CD14-positive monocyte (primary cell): ENCODE measurements around the gene DPY19L3. TPM values are rescaled to one million over a fixed set of nuclear protein-coding genes. Genes with fewer than 3 reads are reported as not detected.

ENCODE experiments used
- DNase-seq, 3 donors: peaks; one replicate each; pipeline ENCODE4 v3.0.0-alpha.2; 2011 to 2022
- H2AFZ ChIP-seq: 2 replicates; pipeline ENCODE4 v1.6.0; 2012; ENCODE audit warnings: mild to moderate bottlenecking, low read depth, low read length, inconsistent platforms; ENCODE audit not compliant: insufficient read depth, poor library complexity, severe bottlenecking
- H3K27ac ChIP-seq, 2 donors: 1 replicate in 1 of 2; 2 replicates in 1 of 2; pipeline ENCODE4 v1.5.1; 2012 to 2013; ENCODE audit warnings: low read length in 2 of 2, control low read depth in 1 of 2, inconsistent platforms in 1 of 2, low read depth in 1 of 2, mild to moderate bottlenecking in 1 of 2
- H3K27me3 ChIP-seq, 2 donors: one replicate each; pipeline versions ENCODE4 v1.6.0 to v1.6.1; 2011 to 2013; ENCODE audit warnings: low read length in 2 of 2; ENCODE audit not compliant: control insufficient read depth in 2 of 2, insufficient read depth in 2 of 2
- H3K36me3 ChIP-seq, 2 donors: replicated peaks in 1 of 2; 1 replicate in 1 of 2; 2 replicates in 1 of 2; pipeline versions ENCODE4 v1.5.1 to v1.6.1; 2012 to 2013; ENCODE audit warnings: low read length in 2 of 2, control low read depth in 1 of 2, inconsistent platforms in 1 of 2, mild to moderate bottlenecking in 1 of 2; ENCODE audit not compliant: insufficient read depth in 2 of 2, control insufficient read depth in 1 of 2
- H3K4me1 ChIP-seq, 2 donors: 1 replicate in 1 of 2; 2 replicates in 1 of 2; pipeline versions ENCODE4 v1.5.1 to v1.6.1; 2012 to 2013; ENCODE audit warnings: low read length in 2 of 2, control low read depth in 1 of 2, inconsistent platforms in 1 of 2, mild to moderate bottlenecking in 1 of 2, moderate library complexity in 1 of 2; ENCODE audit not compliant: insufficient read depth in 2 of 2, control insufficient read depth in 1 of 2
- H3K4me2 ChIP-seq: replicated peaks from 2 replicates; pipeline ENCODE3; 2012; ENCODE audit warnings: low read length, moderate library complexity, mild to moderate bottlenecking; ENCODE audit not compliant: poor library complexity, severe bottlenecking; ENCODE audit errors: extremely low read depth
- H3K4me3 ChIP-seq, 3 experiments: fragments of 200-600 bp in 1 of 3; sonication (generic) in 1 of 3; replicated peaks in 1 of 3; 1 replicate in 2 of 3; 2 replicates in 1 of 3; pipeline ENCODE4 v1.5.1; 2011 to 2013; ENCODE audit warnings: low read length in 3 of 3, mild to moderate bottlenecking in 3 of 3, control low read depth in 2 of 3, low read depth in 2 of 3, inconsistent platforms in 1 of 3, moderate library complexity in 1 of 3
- H3K79me2 ChIP-seq: 2 replicates; pipeline ENCODE4 v1.6.0; 2012; ENCODE audit warnings: mild to moderate bottlenecking, control low read depth, inconsistent platforms, low read length, moderate library complexity; ENCODE audit not compliant: insufficient read depth
- H3K9ac ChIP-seq: 2 replicates; pipeline ENCODE4 v1.6.0; 2017; ENCODE audit warnings: low read length, mild to moderate bottlenecking; ENCODE audit not compliant: insufficient read depth, poor library complexity, severe bottlenecking
- H3K9me3 ChIP-seq, 2 donors: replicated peaks in 1 of 2; 1 replicate in 1 of 2; 2 replicates in 1 of 2; pipeline versions ENCODE4 v1.5.1 to v1.6.1; 2012 to 2013; ENCODE audit warnings: low read length in 2 of 2, control low read depth in 1 of 2; ENCODE audit not compliant: control insufficient read depth in 1 of 2, insufficient read depth in 1 of 2
- H4K20me1 ChIP-seq: 2 replicates; pipeline ENCODE4 v1.6.0; 2012; ENCODE audit warnings: mild to moderate bottlenecking, low read length, control low read depth, moderate library complexity; ENCODE audit not compliant: insufficient read depth
- H3K27ac Mint-ChIP-seq, 7 donors: one replicate each; pipeline ENCODE4 v1.8.0; 2020; ENCODE audit warnings: mild to moderate bottlenecking in 7 of 7, mixed read lengths in 7 of 7, moderate library complexity in 6 of 7, inconsistent platforms in 2 of 7
- H3K27me3 Mint-ChIP-seq, 3 donors: one replicate each; pipeline ENCODE4 v1.8.0; 2021 to 2022; ENCODE audit warnings: low read depth in 3 of 3, mild to moderate bottlenecking in 3 of 3, mixed read lengths in 3 of 3, moderate library complexity in 3 of 3, inconsistent platforms in 1 of 3
- H3K36me3 Mint-ChIP-seq, 2 donors: one replicate each; pipeline ENCODE4 v1.8.0; 2020; ENCODE audit warnings: mixed read lengths in 2 of 2, inconsistent platforms in 1 of 2, mild to moderate bottlenecking in 1 of 2
- H3K4me1 Mint-ChIP-seq: one replicate; pipeline ENCODE4 v1.8.0; 2020; ENCODE audit warnings: mild to moderate bottlenecking, mixed read lengths
- H3K4me3 Mint-ChIP-seq, 2 donors: one replicate each; pipeline ENCODE4 v1.8.0; 2020; ENCODE audit warnings: mild to moderate bottlenecking in 2 of 2, mixed read lengths in 2 of 2, moderate library complexity in 1 of 2
- H3K9me3 Mint-ChIP-seq, 7 donors: one replicate each; pipeline ENCODE4 v1.8.0; 2020 to 2022; ENCODE audit warnings: mixed read lengths in 7 of 7, mild to moderate bottlenecking in 6 of 7, moderate library complexity in 6 of 7, inconsistent platforms in 2 of 7
- WGBS: methylation state at CpG from one replicate; pipeline ENCODE4 v1.1.5; 2013; ENCODE audit warnings: missing lambda C conversion rate; ENCODE audit not compliant: insufficient coverage; 5-methylcytosine and 5-hydroxymethylcytosine counted together
- intact Hi-C, 2 donors: fragments of 100-400 bp; cut with micrococcal nuclease; formaldehyde crosslinking; loops; one replicate each; pipeline versions ENCODE4 v1.15.0 to v1.15.1; 2023
- polyA plus RNA-seq, 3 donors: library from polyadenylated mRNA; depleted of rRNA in 1 of 3; unstranded in 2 of 3; stranded (reverse) in 1 of 3; fragments of 300-500 nt in 2 of 3; fragments of >200 nt in 1 of 3; fragmentation: Illumina TruSeq in 2 of 3; gene quantifications; 1 replicate in 2 of 3; 2 replicates in 1 of 3; pipeline ENCODE4 v1.2.3, GENCODE V29; 2012 to 2021
- TF ChIP-seq, protein P1 (sequence below): fragments of 200-600 bp; IDR thresholded peaks from one replicate; pipeline ENCODE4 v1.8.0; 2022; ENCODE audit warnings: antibody characterized with exemption, mild to moderate bottlenecking

DPY19L3 gene
- polyA plus RNA-seq, 3 donors = 6.5 to 13.8 (median 7.7) TPM

DNA sequence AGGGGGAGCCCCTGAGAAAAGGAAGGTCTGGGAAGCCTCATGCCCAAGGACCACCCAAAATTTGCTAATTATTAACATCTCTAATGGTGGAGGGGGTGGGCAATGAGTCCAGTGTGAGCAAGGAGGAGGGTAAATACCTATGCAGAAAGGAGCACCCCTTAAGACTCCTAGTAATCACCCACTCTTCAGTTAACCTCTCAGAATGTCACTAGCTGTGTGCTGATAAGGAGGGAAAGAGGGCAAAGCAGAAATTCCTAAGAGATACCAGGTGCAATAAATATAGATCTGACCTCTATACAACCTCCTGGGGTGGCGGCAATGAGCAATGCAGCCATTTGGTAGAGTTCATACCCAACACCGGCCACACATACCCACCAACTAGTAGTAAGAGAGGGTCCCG lies 12.7 kb upstream of the DPY19L3 start:
- Mint-ChIP-seq H3K4me1 (no peaks in the 10 kb centered on the region), H3K27me3 (peaks cover 48 to 66% (median 64%) of the 10 kb centered on the region in 3 donors), H3K4me3 (peak overlapping the region in 1 of 2 donors; percentile 69), H3K36me3 (peaks cover 4 to 13% of the 10 kb centered on the region in 2 donors), H3K9me3 (peaks cover 0 to 3% (median 0%) of the 10 kb centered on the region in 7 donors), H3K27ac (no peak overlapping the region)
- no peak overlapping the region for H3K4me2 ChIP-seq
- no peaks in the 10 kb centered on the region for H3K9me3 ChIP-seq
- H3K36me3 ChIP-seq = no peaks in the 10 kb centered on the region
- no peaks in the 10 kb centered on the region for H3K4me1 ChIP-seq
- no peaks in the 10 kb centered on the region for H4K20me1 ChIP-seq
- TF ChIP-seq, protein P1, sequence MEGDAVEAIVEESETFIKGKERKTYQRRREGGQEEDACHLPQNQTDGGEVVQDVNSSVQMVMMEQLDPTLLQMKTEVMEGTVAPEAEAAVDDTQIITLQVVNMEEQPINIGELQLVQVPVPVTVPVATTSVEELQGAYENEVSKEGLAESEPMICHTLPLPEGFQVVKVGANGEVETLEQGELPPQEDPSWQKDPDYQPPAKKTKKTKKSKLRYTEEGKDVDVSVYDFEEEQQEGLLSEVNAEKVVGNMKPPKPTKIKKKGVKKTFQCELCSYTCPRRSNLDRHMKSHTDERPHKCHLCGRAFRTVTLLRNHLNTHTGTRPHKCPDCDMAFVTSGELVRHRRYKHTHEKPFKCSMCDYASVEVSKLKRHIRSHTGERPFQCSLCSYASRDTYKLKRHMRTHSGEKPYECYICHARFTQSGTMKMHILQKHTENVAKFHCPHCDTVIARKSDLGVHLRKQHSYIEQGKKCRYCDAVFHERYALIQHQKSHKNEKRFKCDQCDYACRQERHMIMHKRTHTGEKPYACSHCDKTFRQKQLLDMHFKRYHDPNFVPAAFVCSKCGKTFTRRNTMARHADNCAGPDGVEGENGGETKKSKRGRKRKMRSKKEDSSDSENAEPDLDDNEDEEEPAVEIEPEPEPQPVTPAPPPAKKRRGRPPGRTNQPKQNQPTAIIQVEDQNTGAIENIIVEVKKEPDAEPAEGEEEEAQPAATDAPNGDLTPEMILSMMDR = no peak
- WGBS = no CpG with 5 or more reads among the region's 3 CpGs
- no peak overlapping the region for H3K27ac ChIP-seq
- intact Hi-C loops = no loop called here
- no peak overlapping the region for H2AFZ ChIP-seq
- peaks cover 8 to 73% of the 10 kb centered on the region in 2 donors for H3K27me3 ChIP-seq
- no peak overlapping the region for H3K4me3 ChIP-seq
- DNase-seq = no peak
- H3K9ac ChIP-seq = no peak overlapping the region
- no peaks in the 10 kb centered on the region for H3K79me2 ChIP-seq

DNA sequence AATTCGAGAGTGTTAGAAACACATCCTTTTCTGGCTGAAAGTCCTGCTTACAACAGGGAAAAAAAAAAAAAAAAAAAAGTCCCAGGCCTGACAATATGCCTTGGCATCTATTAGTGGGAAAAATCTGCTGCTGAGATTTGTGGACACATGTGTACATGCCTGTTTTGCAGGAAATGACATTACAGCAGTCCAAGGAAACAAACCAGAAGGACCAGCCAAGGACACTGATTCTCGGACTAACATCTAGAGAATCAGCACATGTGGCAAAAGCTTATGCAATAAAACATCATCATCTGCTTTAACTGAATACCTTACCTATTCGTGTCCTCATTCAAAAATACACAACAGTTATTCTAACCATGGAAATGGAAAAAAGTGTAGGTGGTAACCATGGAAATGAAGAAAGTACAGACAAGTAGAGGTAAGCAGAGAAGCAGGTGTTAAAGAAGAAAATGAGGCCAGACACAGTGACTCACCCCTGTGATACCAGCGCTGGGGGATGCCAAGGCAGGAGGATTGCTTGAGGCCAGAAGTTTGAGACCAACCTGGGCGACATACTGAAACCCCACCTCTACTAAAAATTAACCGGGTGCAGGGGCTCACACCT lies 9.4 kb upstream of the DPY19L3 start:
- TF ChIP-seq, protein P1 = no peak
- no peaks in the 10 kb centered on the region for H4K20me1 ChIP-seq
- H3K79me2 ChIP-seq = no peaks in the 10 kb centered on the region
- no peaks in the 10 kb centered on the region for H3K4me1 Mint-ChIP-seq
- peak overlapping the region in 1 of 7 donors; percentile 35 for H3K27ac Mint-ChIP-seq
- no peak for DNase-seq
- peaks cover 49 to 62% (median 51%) of the 10 kb centered on the region in 3 donors for H3K27me3 Mint-ChIP-seq
- H3K9ac ChIP-seq = no peak overlapping the region
- H2AFZ ChIP-seq = no peak overlapping the region
- intact Hi-C loops = no loop called here
- H3K36me3 ChIP-seq = no peaks in the 10 kb centered on the region
- WGBS = 100% methylated on average over 2 of the region's 6 CpGs
- H3K9me3 ChIP-seq = no peaks in the 10 kb centered on the region
- H3K4me3 ChIP-seq = no peak overlapping the region
- peak overlapping the region in 1 of 2 donors; percentile 35 for H3K4me3 Mint-ChIP-seq
- H3K27me3 ChIP-seq = peaks cover 11 to 59% of the 10 kb centered on the region in 2 donors
- no peak overlapping the region for H3K27ac ChIP-seq
- H3K4me1 ChIP-seq = no peaks in the 10 kb centered on the region
- peaks cover 0 to 3% (median 1%) of the 10 kb centered on the region in 7 donors for H3K9me3 Mint-ChIP-seq
- no peak overlapping the region for H3K4me2 ChIP-seq
- peaks cover 4 to 9% of the 10 kb centered on the region in 2 donors for H3K36me3 Mint-ChIP-seq
